AG04450 (cell line): ENCODE data around the gene BIK. TPM values are rescaled to one million over a fixed set of nuclear protein-coding genes. Genes with fewer than 3 reads are reported as not detected.

Experiments used
- CTCF ChIA-PET: fragments of 300-600, 350-600 bp; formaldehyde crosslinking; extraction: SDS; loops from one replicate; lab custom pipeline; 2022; ENCODE audit warnings: antibody characterized with exemption, inconsistent platforms; lab: Charles Lee
- POLR2A ChIA-PET: fragments of 350-600 bp; formaldehyde crosslinking; extraction: SDS; loops from one replicate; lab custom pipeline; 2021; ENCODE audit warnings: antibody characterized with exemption, inconsistent platforms; lab: Yijun Ruan, JAX
- DNase-seq: peaks from one replicate; pipeline ENCODE4 v3.0.0-alpha.2; 2011; ENCODE audit warnings: low read depth, low spot score
- H3K27ac ChIP-seq: one replicate; pipeline ENCODE4 v1.5.1; 2012; ENCODE audit warnings: low read depth, low read length, control low read depth
- H3K27me3 ChIP-seq: one replicate; pipeline ENCODE4 v1.6.0; 2012; ENCODE audit warnings: low read length; ENCODE audit not compliant: control insufficient read depth, insufficient read depth
- H3K4me3 ChIP-seq: 2 replicates; pipeline ENCODE4 v1.5.1; 2011; ENCODE audit warnings: mild to moderate bottlenecking, low read depth, low read length, control low read depth
- H3K9me3 ChIP-seq: 2 replicates; pipeline ENCODE4 v1.5.1; 2012; ENCODE audit warnings: low read length; ENCODE audit not compliant: control insufficient read depth, insufficient read depth
- polyA plus RNA-seq: library from polyadenylated mRNA; depleted of rRNA; stranded (reverse); fragments of >200 nt; gene quantifications from 2 replicates; pipeline ENCODE4 v1.2.3, GENCODE V29; 2011
- TF ChIP-seq, protein P1 (sequence below): IDR thresholded peaks from 2 replicates; pipeline ENCODE4 v1.5.1; 2011; ENCODE audit warnings: low read depth, low read length, control low read depth, inconsistent platforms

Gene BIK
- polyA plus RNA-seq, 1 experiment, result not detected

DNA sequence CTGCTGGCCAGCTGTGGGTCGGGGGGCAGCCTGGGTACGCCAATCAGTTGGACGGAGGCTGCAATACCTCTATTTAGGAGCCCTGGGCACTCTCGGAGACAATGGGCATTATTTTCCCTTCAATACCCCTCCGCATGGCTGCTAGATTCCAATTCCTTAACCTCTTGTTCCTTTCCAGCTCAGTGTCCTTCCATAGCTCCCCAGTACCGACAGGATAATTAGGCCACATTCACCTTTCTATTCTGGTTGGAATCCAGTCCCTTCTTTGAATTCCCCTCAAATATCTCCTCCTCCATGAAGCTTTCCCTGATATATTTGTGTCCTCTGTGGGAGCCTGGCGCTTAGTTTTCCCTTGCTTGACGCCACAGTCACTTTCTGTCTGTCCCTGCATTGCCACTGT, 4.2 kb upstream of the BIK start:
- no peak overlapping the region for H3K27ac ChIP-seq
- POLR2A ChIA-PET, result no interaction called here
- DNase-seq, result no peak
- CTCF ChIA-PET, result no interaction called here
- no peak overlapping the region for H3K4me3 ChIP-seq
- TF ChIP-seq, protein P1, sequence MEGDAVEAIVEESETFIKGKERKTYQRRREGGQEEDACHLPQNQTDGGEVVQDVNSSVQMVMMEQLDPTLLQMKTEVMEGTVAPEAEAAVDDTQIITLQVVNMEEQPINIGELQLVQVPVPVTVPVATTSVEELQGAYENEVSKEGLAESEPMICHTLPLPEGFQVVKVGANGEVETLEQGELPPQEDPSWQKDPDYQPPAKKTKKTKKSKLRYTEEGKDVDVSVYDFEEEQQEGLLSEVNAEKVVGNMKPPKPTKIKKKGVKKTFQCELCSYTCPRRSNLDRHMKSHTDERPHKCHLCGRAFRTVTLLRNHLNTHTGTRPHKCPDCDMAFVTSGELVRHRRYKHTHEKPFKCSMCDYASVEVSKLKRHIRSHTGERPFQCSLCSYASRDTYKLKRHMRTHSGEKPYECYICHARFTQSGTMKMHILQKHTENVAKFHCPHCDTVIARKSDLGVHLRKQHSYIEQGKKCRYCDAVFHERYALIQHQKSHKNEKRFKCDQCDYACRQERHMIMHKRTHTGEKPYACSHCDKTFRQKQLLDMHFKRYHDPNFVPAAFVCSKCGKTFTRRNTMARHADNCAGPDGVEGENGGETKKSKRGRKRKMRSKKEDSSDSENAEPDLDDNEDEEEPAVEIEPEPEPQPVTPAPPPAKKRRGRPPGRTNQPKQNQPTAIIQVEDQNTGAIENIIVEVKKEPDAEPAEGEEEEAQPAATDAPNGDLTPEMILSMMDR, result no peak
- peaks cover 33% of the 10 kb centered on the region for H3K27me3 ChIP-seq
- H3K9me3 ChIP-seq, result no peaks in the 10 kb centered on the region; the same call in 1 of the 2 replicates

DNA sequence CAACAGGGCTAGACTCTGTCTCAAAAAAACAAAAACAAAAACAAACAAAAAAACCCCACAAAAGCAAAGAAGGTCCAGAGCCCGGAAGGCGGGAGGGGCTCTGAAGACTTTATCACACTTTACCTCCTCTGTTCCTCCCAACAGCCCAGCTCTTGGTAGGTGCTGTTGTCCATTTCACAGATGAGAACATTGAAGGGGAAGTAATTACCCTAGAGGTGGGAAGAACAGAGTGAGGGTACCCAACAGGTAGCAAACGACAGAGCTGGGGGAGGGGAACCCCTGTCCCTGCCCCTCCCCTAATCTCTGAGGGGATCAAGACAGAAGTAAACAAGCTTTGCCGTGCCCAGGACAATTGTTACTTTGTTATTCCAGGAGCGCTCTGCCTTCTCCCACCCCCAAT, 1.0 kb upstream of the BIK start:
- TF ChIP-seq, protein P1, result no peak
- H3K27me3 ChIP-seq, result peaks cover 60% of the 10 kb centered on the region
- ChIA-PET CTCF (no interaction called here), POLR2A (no interaction called here)
- no peak for DNase-seq
- H3K4me3 ChIP-seq, result no peak overlapping the region
- H3K27ac ChIP-seq, result no peak overlapping the region
- no peaks in the 10 kb centered on the region; the same call in 1 of the 2 replicates for H3K9me3 ChIP-seq

DNA sequence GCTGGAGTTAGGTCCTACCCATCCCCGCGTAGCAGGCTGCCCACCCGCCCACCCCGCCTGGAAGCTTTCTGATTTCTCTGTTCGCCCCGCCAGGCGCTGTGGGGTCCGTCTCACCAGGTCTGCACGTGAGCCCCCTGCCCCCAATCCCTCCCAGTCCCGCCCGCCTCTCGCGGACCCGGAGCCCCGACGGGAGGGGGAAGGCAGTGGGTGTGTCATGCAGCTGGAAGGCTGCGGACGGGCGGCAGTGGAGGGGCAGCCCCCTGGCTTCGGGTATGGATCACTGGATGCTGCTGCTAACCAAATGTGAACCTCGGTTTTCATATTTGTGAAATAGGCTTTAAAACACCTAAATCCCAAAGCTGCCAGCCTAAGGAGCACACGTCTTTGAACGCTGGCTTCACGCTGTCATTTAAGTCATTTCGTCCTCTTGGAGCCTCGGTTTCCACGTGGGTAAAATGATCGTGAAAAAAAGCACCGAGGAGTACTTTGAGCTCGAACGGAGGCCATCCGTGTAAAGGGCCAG, 568 bp upstream of the BIK start:
- DNase-seq, result no peak
- ChIA-PET CTCF (no interaction called here), POLR2A (no interaction called here)
- Histone ChIP-seq H3K4me3 (peak overlapping the region; percentile 52), H3K9me3 (no peaks in the 10 kb centered on the region; the same call in 1 of the 2 replicates), H3K27ac (no peak overlapping the region), H3K27me3 (peaks cover 62% of the 10 kb centered on the region)
- TF ChIP-seq, protein P1, result no peak

DNA sequence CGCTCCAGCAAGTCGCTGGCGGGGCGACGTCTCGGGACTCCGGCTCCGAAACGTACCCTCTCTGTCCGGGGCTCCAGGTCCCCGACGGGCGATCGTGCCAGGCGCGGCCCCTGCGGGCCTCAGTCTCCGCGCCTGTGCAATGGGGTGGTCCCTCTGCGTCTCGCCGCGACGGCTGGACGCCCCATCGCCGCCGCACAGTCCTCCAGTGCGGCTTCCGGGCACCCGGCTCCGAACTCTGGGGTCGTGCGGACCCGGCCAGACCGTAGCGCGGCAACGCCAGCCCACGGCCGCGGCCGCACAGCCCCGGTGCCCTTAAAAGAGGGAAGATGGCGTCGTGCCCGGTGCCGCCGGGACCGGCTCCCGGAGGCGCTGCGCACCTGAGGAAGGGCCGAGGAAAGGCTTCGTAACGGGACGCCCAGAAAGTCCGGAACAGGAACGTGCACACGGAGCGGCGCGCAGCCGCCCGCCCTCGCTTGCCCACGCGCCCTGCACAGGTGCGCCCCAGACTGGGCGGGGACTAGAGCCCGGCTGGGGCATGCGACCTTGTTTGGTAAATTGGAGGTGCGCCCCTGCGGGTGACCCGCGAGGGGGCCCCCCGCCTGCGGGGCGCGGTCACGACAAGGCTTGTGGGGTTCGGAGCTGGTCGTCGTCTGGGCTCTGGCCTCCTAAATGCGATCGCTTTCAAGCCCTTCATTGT, 525 bp downstream of the BIK start:
- peaks cover 61% of the 10 kb centered on the region for H3K27me3 ChIP-seq
- H3K9me3 ChIP-seq, result no peaks in the 10 kb centered on the region; the same call in 1 of the 2 replicates
- DNase-seq, result no peak
- TF ChIP-seq, protein P1, result no peak
- ChIA-PET CTCF (no interaction called here), POLR2A (no interaction called here)
- no peak overlapping the region for H3K27ac ChIP-seq
- H3K4me3 ChIP-seq, result peak overlapping the region; percentile 45

DNA sequence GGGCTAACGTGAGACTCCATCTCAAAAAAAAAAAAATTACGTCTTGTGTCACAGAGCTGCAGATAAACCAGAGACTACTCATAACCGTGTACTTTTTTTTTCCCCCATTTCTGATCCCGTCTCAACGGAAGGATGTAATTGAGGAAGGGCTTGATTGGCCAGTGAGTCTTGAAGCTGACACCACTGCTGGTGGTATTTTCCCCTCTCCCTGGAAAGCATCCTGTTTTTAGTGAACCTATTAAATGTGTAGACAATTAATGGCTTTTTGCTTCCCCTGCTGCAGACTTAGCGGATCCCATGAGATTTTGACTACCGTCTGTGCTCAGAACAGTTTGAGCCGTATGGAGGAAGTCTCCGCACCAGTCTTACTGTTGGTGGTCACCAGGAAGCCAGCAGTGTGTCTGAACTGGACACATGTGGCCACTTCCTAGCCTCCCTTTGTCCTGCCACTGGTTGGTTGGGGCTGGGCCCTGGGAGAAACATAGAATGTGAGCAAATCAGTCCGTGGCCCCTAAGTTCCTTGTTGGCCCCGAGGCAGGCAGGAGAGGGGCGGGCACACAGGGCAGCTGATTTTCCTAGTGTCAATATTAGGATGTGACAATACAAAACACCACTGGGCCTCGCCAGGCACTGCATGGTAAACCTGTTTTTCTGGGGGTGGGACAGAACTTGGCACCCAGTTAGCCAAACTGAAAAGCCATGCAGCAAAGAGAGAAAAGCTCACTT, 3.1 kb downstream of the BIK start:
- CTCF ChIA-PET, result no interaction called here

More for the DNA sequence above, 3.1 kb downstream of the BIK start:
- no peak for DNase-seq
- TF ChIP-seq, protein P1, result no peak
- Histone ChIP-seq H3K27ac (no peak overlapping the region), H3K27me3 (peaks cover 52% of the 10 kb centered on the region), H3K4me3 (no peak overlapping the region), H3K9me3 (no peaks in the 10 kb centered on the region; the same call in 1 of the 2 replicates)
- POLR2A ChIA-PET, result interaction anchor here (0.6 kb wide), 1 partner anchor 12 kb away, joined by 3 read pairs; no protein-coding TSS in a partner anchor
